IMR-90 (cell line): ENCODE measurements around the gene TAF9. TPM values are rescaled to one million over a fixed set of nuclear protein-coding genes. Genes with fewer than 3 reads are reported as not detected.

ENCODE experiments used
- ATAC-seq: fragments of 200-7000 bp; cut with Tn5 transposase; 2 replicates; pipeline ENCODE4 v1.9.1; 2020; ENCODE audit warnings: low read depth, mild to moderate bottlenecking, moderate library complexity
- BruUV-seq: library from RNA; stranded (reverse); fragments of 400-500 nt; replicated peaks from 2 replicates; lab custom pipeline; 2021; lab: Mats Ljungman, UMichigan
- CTCF ChIA-PET: fragments of 300-600 bp; formaldehyde crosslinking; extraction: SDS; loops from one replicate; lab custom pipeline; 2021; ENCODE audit warnings: antibody characterized with exemption; lab: Yijun Ruan, JAX
- POLR2A ChIA-PET: fragments of 300-600 bp; sonication (Branson Sonifier 250); formaldehyde crosslinking; loops from one replicate; lab custom pipeline; 2022; ENCODE audit warnings: antibody characterized with exemption; ENCODE audit not compliant: unreplicated experiment; lab: Charles Lee
- DNase-seq: peaks from one replicate; pipeline ENCODE4 v3.0.0; 2013
- H2AFZ ChIP-seq: replicated peaks from 2 replicates; pipeline ENCODE3; 2013; ENCODE audit warnings: low read length, mild to moderate bottlenecking; ENCODE audit not compliant: poor library complexity
- H2AK5ac ChIP-seq: 2 replicates; pipeline ENCODE4 v1.6.1; 2013; ENCODE audit warnings: low read depth, low read length, inconsistent platforms
- H2AK9ac ChIP-seq: replicated peaks from 2 replicates; pipeline ENCODE3; 2013; ENCODE audit warnings: mild to moderate bottlenecking, low read depth, low read length, moderate library complexity; ENCODE audit not compliant: poor library complexity
- H2BK120ac ChIP-seq: 2 replicates; pipeline ENCODE4 v1.6.1; 2013; ENCODE audit warnings: low read depth, low read length, inconsistent platforms
- H2BK15ac ChIP-seq: 3 replicates; pipeline ENCODE4 v1.6.1; 2013; ENCODE audit warnings: low read depth, low read length, inconsistent platforms
- H2BK20ac ChIP-seq: 2 replicates; pipeline ENCODE4 v1.6.1; 2013; ENCODE audit warnings: low read depth, mild to moderate bottlenecking, inconsistent platforms, low read length, moderate library complexity
- H2BK5ac ChIP-seq: 2 replicates; pipeline ENCODE4 v1.6.1; 2013; ENCODE audit warnings: mild to moderate bottlenecking, low read depth, low read length, inconsistent platforms; ENCODE audit not compliant: poor library complexity, severe bottlenecking
- H3K14ac ChIP-seq: replicated peaks from 2 replicates; pipeline ENCODE4 v1.6.1; 2013; ENCODE audit warnings: low read depth, low read length, inconsistent platforms
- H3K18ac ChIP-seq: 2 replicates; pipeline ENCODE4 v1.6.1; 2013; ENCODE audit warnings: low read depth, low read length, control low read depth
- H3K23ac ChIP-seq: 2 replicates; pipeline ENCODE4 v1.6.1; 2013; ENCODE audit warnings: low read depth, low read length, inconsistent platforms
- H3K27ac ChIP-seq: 2 replicates; pipeline ENCODE4 v1.5.1; 2013; ENCODE audit warnings: mild to moderate bottlenecking, control low read depth, low read length; ENCODE audit not compliant: insufficient read depth
- H3K27me3 ChIP-seq: 2 replicates; pipeline ENCODE4 v1.6.1; 2013; ENCODE audit warnings: low read length; ENCODE audit not compliant: control insufficient read depth, insufficient read depth
- H3K36me3 ChIP-seq: 2 replicates; pipeline ENCODE4 v1.6.1; 2013; ENCODE audit warnings: low read length, mixed read lengths; ENCODE audit not compliant: control insufficient read depth, insufficient read depth
- H3K4ac ChIP-seq: 2 replicates; pipeline ENCODE4 v1.6.1; 2013; ENCODE audit warnings: low read depth, low read length, inconsistent platforms
- H3K4me1 ChIP-seq: 2 replicates; pipeline ENCODE4 v1.6.1; 2013; ENCODE audit warnings: low read length, mixed read lengths; ENCODE audit not compliant: control insufficient read depth, insufficient read depth
- H3K4me2 ChIP-seq: 2 replicates; pipeline ENCODE4 v1.6.1; 2013; ENCODE audit warnings: low read depth, mild to moderate bottlenecking, control low read depth, low read length, moderate library complexity
- H3K4me3 ChIP-seq: 2 replicates; pipeline ENCODE4 v1.5.1; 2013; ENCODE audit warnings: low read depth, mild to moderate bottlenecking, control low read depth, low read length, moderate library complexity; ENCODE audit not compliant: insufficient read depth
- H3K56ac ChIP-seq: 2 replicates; pipeline ENCODE4 v1.6.1; 2013; ENCODE audit warnings: low read length, inconsistent platforms; ENCODE audit not compliant: insufficient read depth; ENCODE audit errors: extremely low read depth
- H3K79me1 ChIP-seq, 2 experiments: 2 replicates each; pipeline ENCODE4 v1.6.1; 2013; ENCODE audit warnings: low read length in 2 of 2, inconsistent platforms in 1 of 2, low read depth in 1 of 2
- H3K9ac ChIP-seq: 2 replicates; pipeline ENCODE4 v1.6.1; 2013; ENCODE audit warnings: low read depth, low read length, control low read depth
- H3K9me1 ChIP-seq: 2 replicates; pipeline ENCODE4 v1.6.1; 2013; ENCODE audit warnings: low read length, inconsistent platforms; ENCODE audit not compliant: insufficient read depth
- H3K9me3 ChIP-seq: 2 replicates; pipeline ENCODE4 v1.6.1; 2013; ENCODE audit warnings: low read length; ENCODE audit not compliant: control insufficient read depth, insufficient read depth
- H4K20me1 ChIP-seq: 2 replicates; pipeline ENCODE4 v1.6.1; 2013; ENCODE audit warnings: low read length, inconsistent platforms; ENCODE audit not compliant: insufficient read depth
- H4K5ac ChIP-seq: 2 replicates; pipeline ENCODE4 v1.6.1; 2013; ENCODE audit warnings: mild to moderate bottlenecking, low read depth, low read length, control low read depth
- H4K8ac ChIP-seq, 2 experiments: 2 replicates each; pipeline ENCODE4 v1.6.1; 2013; ENCODE audit warnings: low read depth in 2 of 2, low read length in 2 of 2, control low read depth in 1 of 2, inconsistent platforms in 1 of 2
- H4K91ac ChIP-seq: 2 replicates; pipeline ENCODE4 v1.6.1; 2013; ENCODE audit warnings: low read depth, low read length, inconsistent platforms; ENCODE audit not compliant: insufficient read depth
- MAFK ChIP-seq: IDR thresholded peaks from 2 replicates; pipeline ENCODE4 v1.6.1; 2012; ENCODE audit warnings: low read depth, low read length, improper control_type of control experiment
- MAZ ChIP-seq: IDR thresholded peaks from 2 replicates; pipeline ENCODE4 v1.6.1; 2012; ENCODE audit warnings: low read depth, mild to moderate bottlenecking, low read length, improper control_type of control experiment, moderate library complexity, borderline replicate concordance
- MXI1 ChIP-seq: IDR thresholded peaks from 2 replicates; pipeline ENCODE4 v1.6.1; 2012; ENCODE audit warnings: low read depth, mild to moderate bottlenecking, low read length, moderate library complexity, borderline replicate concordance
- NFE2L2 ChIP-seq: fragments of 150-350 bp; IDR thresholded peaks from 2 replicates; pipeline ENCODE4 v1.6.1; 2016; ENCODE audit warnings: low read depth, mild to moderate bottlenecking, low read length
- RAD21 ChIP-seq: IDR thresholded peaks from 2 replicates; pipeline ENCODE4 v1.6.1; 2012; ENCODE audit warnings: low read length, improper control_type of control experiment
- WGBS, 2 experiments: methylation state at CpG; one replicate each; pipeline versions ENCODE4 v1.1.5 to v1.1.7; 2013; ENCODE audit warnings: missing lambda C conversion rate in 2 of 2; ENCODE audit not compliant: insufficient read length in 1 of 2; ENCODE audit errors: extremely low coverage in 2 of 2; 5-methylcytosine and 5-hydroxymethylcytosine counted together
- dilution Hi-C: fragments of 300-500 bp; cut with HindIII; formaldehyde crosslinking; loops from one replicate; pipeline ENCODE4 v1.14.3; 2018; ENCODE audit warnings: low sequenced_read_pairs; ENCODE audit not compliant: unreplicated experiment
- in situ Hi-C: fragments of 300-500 bp; cut with MboI; formaldehyde crosslinking; loops from 3 replicates; pipeline ENCODE4 v1.14.3; 2019; ENCODE audit warnings: low sequenced_read_pairs, inconsistent platforms, mixed read lengths
- intact Hi-C: fragments of 100-400 bp; cut with micrococcal nuclease; formaldehyde crosslinking; loops from 2 replicates; pipeline ENCODE4 v1.10.0; 2022
- polyA plus RNA-seq, 3 experiments: library from polyadenylated mRNA; depleted of rRNA; stranded (reverse); fragments of >200 nt; gene quantifications; 2 replicates each; pipeline ENCODE4 v1.2.3, GENCODE V29; 2012; ENCODE audit warnings: low replicate concordance in 1 of 3
- total RNA-seq: library from RNA; depleted of rRNA; stranded (reverse); fragments of >200 nt; gene quantifications from 2 replicates; pipeline ENCODE4 v1.2.3, GENCODE V29; 2012
- TF ChIP-seq, protein P1 (sequence below): conservative IDR thresholded peaks from 2 replicates; pipeline ENCODE4 v1.5.1; 2012; ENCODE audit warnings: mild to moderate bottlenecking, low read depth, low read length, improper control_type of control experiment

The TAF9 gene
- total and polyA plus RNA-seq, 2 of the 4 experiments (the other 2 are of a cell fraction): 107 to 127 TPM

DNA sequence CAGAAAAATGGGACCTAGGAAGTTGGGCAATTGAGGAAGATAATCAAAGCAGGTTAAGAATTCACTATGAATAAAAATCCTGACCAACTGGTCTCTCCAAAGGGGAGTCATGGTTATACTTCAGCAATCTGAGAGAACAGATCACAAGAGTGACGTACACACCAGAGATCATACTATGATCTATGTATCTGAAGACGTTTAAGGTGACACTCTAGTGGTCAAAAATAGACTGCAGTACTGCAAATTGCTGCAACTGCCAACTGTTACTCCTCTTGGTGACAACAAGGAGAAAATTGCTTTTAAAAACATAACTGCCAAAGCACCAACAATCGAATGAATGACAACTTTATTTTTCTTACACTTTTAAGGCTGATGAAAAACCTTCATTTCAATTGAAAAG, 4.9 kb downstream of the TAF9 start:
- in situ Hi-C loops: no loop called here
- 100% methylated on average over 1 of the region's 3 CpGs; no CpG with 5 or more reads in 1 of the 2 experiments for WGBS, 2 experiments

More for the DNA sequence above, 4.9 kb downstream of the TAF9 start:
- Histone ChIP-seq H3K18ac (no peak overlapping the region), H3K4me2 (no peak overlapping the region), H3K4me1 (no peaks in the 10 kb centered on the region; the same call in 1 of the 2 replicates), H2BK15ac (no peak overlapping the region), H4K20me1 (peaks cover 28% of the 10 kb centered on the region; the same call in 1 of the 2 replicates), H3K9me3 (no peaks in the 10 kb centered on the region), H3K23ac (no peak overlapping the region), H2AFZ (no peak overlapping the region), H2BK120ac (no peak overlapping the region), H3K9ac (no peak overlapping the region), H2BK5ac (no peak overlapping the region), H2AK9ac (no peak overlapping the region), H3K14ac (no peak overlapping the region), H3K4me3 (no peak overlapping the region), H3K9me1 (no peaks in the 10 kb centered on the region; the same call in 1 of the 2 replicates), H3K56ac (no peak overlapping the region), H2AK5ac (no peak overlapping the region), H4K91ac (no peak overlapping the region), H3K36me3 (peaks cover 23% of the 10 kb centered on the region), H4K5ac (no peak overlapping the region), H4K8ac (no peak overlapping the region), H3K79me1 (peaks cover 26 to 48% of the 10 kb centered on the region in 2 experiments), H2BK20ac (no peak overlapping the region), H3K27me3 (no peaks in the 10 kb centered on the region), H3K4ac (no peak overlapping the region), H3K27ac (no peak overlapping the region)
- ChIA-PET POLR2A (interaction anchor here (0.6 kb wide), 1 partner anchor 34 kb away, joined by 3 read pairs; no protein-coding TSS in a partner anchor), CTCF (no interaction called here)
- TF ChIP-seq NFE2L2: no peak
- no peak for TF ChIP-seq MAZ
- TF ChIP-seq, protein P1, sequence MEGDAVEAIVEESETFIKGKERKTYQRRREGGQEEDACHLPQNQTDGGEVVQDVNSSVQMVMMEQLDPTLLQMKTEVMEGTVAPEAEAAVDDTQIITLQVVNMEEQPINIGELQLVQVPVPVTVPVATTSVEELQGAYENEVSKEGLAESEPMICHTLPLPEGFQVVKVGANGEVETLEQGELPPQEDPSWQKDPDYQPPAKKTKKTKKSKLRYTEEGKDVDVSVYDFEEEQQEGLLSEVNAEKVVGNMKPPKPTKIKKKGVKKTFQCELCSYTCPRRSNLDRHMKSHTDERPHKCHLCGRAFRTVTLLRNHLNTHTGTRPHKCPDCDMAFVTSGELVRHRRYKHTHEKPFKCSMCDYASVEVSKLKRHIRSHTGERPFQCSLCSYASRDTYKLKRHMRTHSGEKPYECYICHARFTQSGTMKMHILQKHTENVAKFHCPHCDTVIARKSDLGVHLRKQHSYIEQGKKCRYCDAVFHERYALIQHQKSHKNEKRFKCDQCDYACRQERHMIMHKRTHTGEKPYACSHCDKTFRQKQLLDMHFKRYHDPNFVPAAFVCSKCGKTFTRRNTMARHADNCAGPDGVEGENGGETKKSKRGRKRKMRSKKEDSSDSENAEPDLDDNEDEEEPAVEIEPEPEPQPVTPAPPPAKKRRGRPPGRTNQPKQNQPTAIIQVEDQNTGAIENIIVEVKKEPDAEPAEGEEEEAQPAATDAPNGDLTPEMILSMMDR: peak; percentile 17; the same call in 1 of the 2 replicates
- no peak for TF ChIP-seq RAD21
- no peak for TF ChIP-seq MAFK
- TF ChIP-seq MXI1: no peak
- dilution Hi-C loops (no loop called here), intact Hi-C loops (loop anchor here (10.0 kb wide), 1 partner anchor 170 kb away; no protein-coding TSS in a partner anchor)
- BruUV-seq: no TSS peak
- ATAC-seq (no peak), DNase-seq (peak; percentile 7)
